ENCODE results near the gene ATXN1.

GRCh38 chr6:16249971-16250370 is 511.3 kb downstream of the ATXN1 start:
- TF ChIP-seq CTCF (conservative IDR thresholded peaks at IDR 0.05; ENCODE audit: low read depth in 2 of 2) (no peak), EZH2 (IDR thresholded peaks at IDR 0.05; ENCODE audit: low read depth, unreplicated experiment) (no peak), EZH2phosphoT487 (IDR thresholded peaks at IDR 0.05; ENCODE audit: unreplicated experiment) (no peak), CREB1 (CRISPR knock-in tag; IDR thresholded peaks at IDR 0.05; ENCODE audit: low read depth) (no peak), POLR2AphosphoS5 (IDR thresholded peaks at IDR 0.05; ENCODE audit: low read depth) (no peak), REST (IDR thresholded peaks at IDR 0.05; ENCODE audit: unreplicated experiment) (no peak), ZNF114 (CRISPR knock-in tag; IDR thresholded peaks at IDR 0.05) (no peak), ZNF331 (CRISPR knock-in tag; IDR thresholded peaks at IDR 0.05; ENCODE audit: low read depth) (no peak), NANOG (IDR thresholded peaks at IDR 0.05; ENCODE audit: borderline replicate concordance) (no peak), ETS1 (IDR thresholded peaks at IDR 0.05) (no peak), JUNB (IDR thresholded peaks at IDR 0.05; ENCODE audit: unreplicated experiment) (no peak), ZNF462 (CRISPR knock-in tag; IDR thresholded peaks at IDR 0.05) (no peak)

All from GM23338 (cell line).